RWPE2 (cell line): ENCODE measurements around the gene CDK15.
"Not testable (repeated sequence)": the region's sequence is repeated elsewhere in the genome, so short reads cannot be mapped to it uniquely, and the experiment has no call there.

Experiments
- ATAC-seq: fragments of 200-7000 bp; cut with Tn5 transposase; 3 replicates; pipeline ENCODE4 v1.9.1; 2021; ENCODE audit warnings: low read depth
- DNase-seq: peaks from one replicate; pipeline ENCODE4 v3.0.0-alpha.2; 2020; ENCODE audit warnings: low spot score
- H3K27ac ChIP-seq: fragments of 450-650 bp; 2 replicates; pipeline ENCODE4 v1.5.1; 2017; ENCODE audit warnings: mild to moderate bottlenecking; ENCODE audit not compliant: poor library complexity, severe bottlenecking
- H3K27me3 ChIP-seq: fragments of 250-450 bp; sonication (Bioruptor Pico); 2 replicates; pipeline ENCODE4 v1.5.1; 2021; ENCODE audit warnings: mild to moderate bottlenecking, moderate library complexity; ENCODE audit not compliant: insufficient read depth, poor library complexity, severe bottlenecking
- H3K36me3 ChIP-seq: fragments of 250-450 bp; sonication (Bioruptor Pico); 2 replicates; pipeline ENCODE4 v1.5.1; 2020; ENCODE audit warnings: low read depth, mild to moderate bottlenecking, moderate library complexity
- H3K4me1 ChIP-seq: fragments of 250-450 bp; sonication (Bioruptor Pico); 2 replicates; pipeline ENCODE4 v1.5.1; 2021; ENCODE audit warnings: mild to moderate bottlenecking, moderate library complexity; ENCODE audit not compliant: insufficient read depth, poor library complexity, severe bottlenecking
- H3K4me3 ChIP-seq: fragments of 250-450 bp; sonication (Bioruptor Pico); 2 replicates; pipeline ENCODE4 v1.5.1; 2021; ENCODE audit warnings: mild to moderate bottlenecking, moderate library complexity; ENCODE audit not compliant: severe bottlenecking
- H3K9me3 ChIP-seq: fragments of 250-450 bp; sonication (Bioruptor Pico); 2 replicates; pipeline ENCODE4 v1.5.1; 2021; ENCODE audit warnings: mild to moderate bottlenecking, moderate library complexity; ENCODE audit not compliant: severe bottlenecking
- TF ChIP-seq, protein P1 (sequence below): fragments of 450-650 bp; IDR thresholded peaks from one replicate; pipeline ENCODE4 v1.5.1; 2017; ENCODE audit warnings: mild to moderate bottlenecking, moderate library complexity; ENCODE audit not compliant: poor library complexity, severe bottlenecking

The CDK15 gene

DNA sequence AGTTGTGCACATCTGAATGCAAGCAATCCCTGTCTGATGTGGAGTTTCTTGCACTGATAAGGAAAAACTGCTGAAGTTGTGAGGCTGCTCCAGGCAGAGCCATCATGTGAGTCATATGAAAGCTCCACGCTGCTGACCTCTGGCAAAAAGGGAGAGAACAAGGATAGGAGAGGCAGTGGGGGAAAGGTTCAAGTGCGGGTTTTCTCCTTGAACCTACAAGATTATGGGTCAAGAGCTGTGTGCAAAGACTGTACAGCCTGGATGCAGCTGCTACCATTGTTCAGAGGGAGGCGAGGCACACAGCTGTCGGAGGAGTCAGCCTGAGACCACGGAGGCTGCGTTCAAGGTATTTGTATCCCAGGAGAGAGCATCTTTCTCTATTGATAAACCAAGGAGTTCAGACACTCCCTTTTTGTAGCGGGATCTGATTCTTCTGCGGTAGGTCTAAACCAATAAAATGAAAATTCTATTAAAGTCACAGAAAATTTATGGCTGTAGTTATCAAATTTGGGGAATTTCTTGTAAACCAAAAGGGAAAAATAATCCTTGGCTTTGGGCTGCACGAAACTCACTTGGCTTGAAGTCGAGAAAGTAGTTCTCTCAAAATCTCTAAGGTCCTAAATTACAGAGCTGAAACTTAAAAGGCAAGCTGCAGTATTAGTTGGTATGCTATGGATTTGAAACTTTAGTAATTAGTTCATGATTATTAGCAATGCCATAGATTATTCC, at the start of gene CDK15:
Gene CDK15 (plus strand): TSS at position 96 of the 729 bp plus-strand sequence. CDS start 128 bp downstream, at position 224.
- Histone ChIP-seq H3K27me3 (no peaks in the 10 kb centered on the region), H3K9me3 (no peaks in the 10 kb centered on the region), H3K4me3 (no peak within 1 kb of the TSS), H3K4me1 (no peaks in the 10 kb centered on the region), H3K36me3 (no peaks in the 10 kb centered on the region), H3K27ac (no peak within 1 kb of the TSS)
- DNase-seq (no peak), ATAC-seq (no peak)
- TF ChIP-seq, protein P1, sequence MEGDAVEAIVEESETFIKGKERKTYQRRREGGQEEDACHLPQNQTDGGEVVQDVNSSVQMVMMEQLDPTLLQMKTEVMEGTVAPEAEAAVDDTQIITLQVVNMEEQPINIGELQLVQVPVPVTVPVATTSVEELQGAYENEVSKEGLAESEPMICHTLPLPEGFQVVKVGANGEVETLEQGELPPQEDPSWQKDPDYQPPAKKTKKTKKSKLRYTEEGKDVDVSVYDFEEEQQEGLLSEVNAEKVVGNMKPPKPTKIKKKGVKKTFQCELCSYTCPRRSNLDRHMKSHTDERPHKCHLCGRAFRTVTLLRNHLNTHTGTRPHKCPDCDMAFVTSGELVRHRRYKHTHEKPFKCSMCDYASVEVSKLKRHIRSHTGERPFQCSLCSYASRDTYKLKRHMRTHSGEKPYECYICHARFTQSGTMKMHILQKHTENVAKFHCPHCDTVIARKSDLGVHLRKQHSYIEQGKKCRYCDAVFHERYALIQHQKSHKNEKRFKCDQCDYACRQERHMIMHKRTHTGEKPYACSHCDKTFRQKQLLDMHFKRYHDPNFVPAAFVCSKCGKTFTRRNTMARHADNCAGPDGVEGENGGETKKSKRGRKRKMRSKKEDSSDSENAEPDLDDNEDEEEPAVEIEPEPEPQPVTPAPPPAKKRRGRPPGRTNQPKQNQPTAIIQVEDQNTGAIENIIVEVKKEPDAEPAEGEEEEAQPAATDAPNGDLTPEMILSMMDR, result no peak

DNA sequence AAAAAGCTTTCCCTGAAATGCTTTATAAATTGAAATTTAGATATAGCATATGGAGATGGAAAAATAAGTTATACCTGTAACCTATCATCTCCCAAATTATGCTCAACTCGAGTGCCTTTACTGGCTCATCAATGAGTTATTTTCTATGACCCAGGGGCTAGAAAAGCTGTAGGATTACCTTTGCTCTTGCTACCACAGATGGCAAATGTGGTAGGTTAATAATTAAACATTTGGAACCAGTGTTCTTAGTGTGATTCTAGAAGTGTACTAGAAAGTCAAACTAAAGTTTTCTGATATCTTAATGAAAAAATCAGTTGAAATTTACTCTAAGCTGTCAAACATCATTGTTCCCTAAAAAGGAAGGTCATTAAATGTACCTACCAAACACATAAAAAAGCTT, 48.1 kb upstream of the CDK15 start:
- no peaks in the 10 kb centered on the region for H3K4me1 ChIP-seq
- no peaks in the 10 kb centered on the region for H3K27me3 ChIP-seq
- ATAC-seq (no peak), DNase-seq (no peak)
- no peak overlapping the region for H3K4me3 ChIP-seq
- no peaks in the 10 kb centered on the region for H3K9me3 ChIP-seq
- TF ChIP-seq, protein P1, result no peak
- H3K27ac ChIP-seq, result no peak overlapping the region
- peaks cover 43% of the 10 kb centered on the region for H3K36me3 ChIP-seq

DNA sequence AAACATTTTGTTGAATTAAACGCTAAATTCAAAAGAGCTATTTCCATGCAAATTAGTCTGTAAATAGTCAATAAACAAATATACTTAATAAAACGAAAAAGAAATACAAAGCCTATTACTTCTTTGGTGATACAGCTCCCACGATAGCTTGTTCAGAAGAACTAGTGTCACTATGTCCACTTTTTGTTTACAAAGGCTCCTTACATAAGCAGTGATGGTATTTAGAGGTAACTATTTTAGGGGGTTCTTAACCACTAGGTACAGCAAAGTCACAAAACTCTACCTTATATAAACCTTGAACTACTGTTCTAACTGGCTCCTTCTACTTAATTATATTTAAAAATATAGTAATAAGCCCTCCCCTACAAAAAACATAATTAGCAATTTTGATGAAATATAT, 47.5 kb upstream of the CDK15 start:
- H3K27me3 ChIP-seq, result no peaks in the 10 kb centered on the region
- H3K27ac ChIP-seq, result no peak overlapping the region
- H3K36me3 ChIP-seq, result peaks cover 39% of the 10 kb centered on the region
- ATAC-seq (no peak), DNase-seq (no peak)
- H3K4me1 ChIP-seq, result no peaks in the 10 kb centered on the region
- H3K4me3 ChIP-seq, result no peak overlapping the region
- H3K9me3 ChIP-seq, result no peaks in the 10 kb centered on the region
- TF ChIP-seq, protein P1, result no peak

DNA sequence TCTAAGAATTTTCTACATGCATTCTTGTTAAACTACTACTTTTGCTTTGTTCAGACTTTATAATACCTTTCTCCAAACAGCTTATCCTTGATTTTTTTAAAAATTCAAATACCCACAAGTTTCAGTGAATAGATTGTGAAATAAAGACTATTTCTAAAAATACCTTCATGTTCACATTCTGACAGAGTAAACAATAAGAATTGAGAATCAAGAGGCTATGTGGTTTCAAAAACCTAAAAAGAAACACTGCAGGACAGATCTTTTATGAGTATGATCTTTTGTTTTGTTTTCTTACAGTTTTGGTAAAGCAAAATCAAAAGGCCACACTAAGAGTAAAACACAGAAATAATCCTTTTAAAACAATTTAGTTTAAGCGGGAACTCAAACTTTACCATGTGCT, 46.8 kb upstream of the CDK15 start:
- Histone ChIP-seq H3K4me1 (no peaks in the 10 kb centered on the region), H3K36me3 (peaks cover 39% of the 10 kb centered on the region), H3K27ac (no peak overlapping the region), H3K27me3 (no peaks in the 10 kb centered on the region), H3K4me3 (no peak overlapping the region), H3K9me3 (no peaks in the 10 kb centered on the region)
- ATAC-seq, result no peak
- no peak for DNase-seq
- TF ChIP-seq, protein P1, result no peak

DNA sequence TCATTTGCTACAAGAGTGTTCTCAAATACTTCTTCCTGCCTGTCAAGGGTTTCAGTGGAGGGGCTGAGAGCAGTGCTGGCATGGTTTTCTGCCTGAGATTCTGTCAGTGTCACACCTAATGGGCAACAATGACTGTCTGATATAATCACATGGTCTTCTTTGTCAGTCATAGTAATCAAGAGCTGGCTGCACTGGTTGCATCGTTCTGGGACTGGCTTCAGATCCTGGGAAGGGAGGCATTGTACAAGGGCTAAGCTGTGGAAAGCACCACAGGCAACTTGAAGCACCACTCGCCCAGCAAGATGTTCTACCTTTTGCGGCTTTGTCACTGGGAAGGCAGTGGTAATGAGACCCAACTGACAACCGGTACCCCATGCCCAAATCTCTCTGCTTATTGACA, 45.2 kb upstream of the CDK15 start:
- Histone ChIP-seq H3K36me3 (peaks cover 55% of the 10 kb centered on the region), H3K4me1 (no peaks in the 10 kb centered on the region), H3K4me3 (no peak overlapping the region), H3K27ac (no peak overlapping the region), H3K27me3 (no peaks in the 10 kb centered on the region), H3K9me3 (no peaks in the 10 kb centered on the region)
- no peak for ATAC-seq
- TF ChIP-seq, protein P1, result no peak
- no peak for DNase-seq

DNA sequence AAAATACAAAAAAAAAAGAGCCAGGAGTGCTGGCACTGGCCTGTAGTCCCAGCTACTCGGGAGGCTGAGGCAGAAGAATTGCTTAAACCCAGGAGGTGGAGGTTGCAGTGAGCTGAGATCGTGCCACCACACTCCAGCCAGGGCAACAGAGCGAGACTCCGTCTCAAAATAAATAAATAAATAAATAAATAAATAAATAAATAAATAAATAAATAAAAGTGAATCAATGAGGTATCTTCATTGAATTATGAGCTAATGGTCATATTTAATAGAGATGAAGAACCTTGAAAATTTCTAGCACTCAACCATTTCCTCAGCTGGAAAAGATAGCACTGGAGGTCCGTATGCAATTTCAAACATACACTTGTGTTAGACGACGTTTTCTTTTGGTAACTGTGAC, 41.9 kb upstream of the CDK15 start:
- not testable (repeated sequence) for H3K27me3 ChIP-seq, H3K4me3 ChIP-seq, H3K9me3 ChIP-seq, H3K27ac ChIP-seq, H3K4me1 ChIP-seq, DNase-seq, ATAC-seq
- H3K36me3 ChIP-seq, result peaks cover 36% of the 10 kb centered on the region
